Panc1 (cell line): Measurements from ENCODE around the gene UBASH3A. TPM values are rescaled to one million over a fixed set of nuclear protein-coding genes. Genes with fewer than 3 reads are reported as not detected.

Source experiments
- ATAC-seq: fragments of 200-7000 bp; cut with Tn5 transposase; 2 replicates; pipeline ENCODE4 v1.9.1; 2020; ENCODE audit warnings: mild to moderate bottlenecking, moderate library complexity
- BruUV-seq: library from RNA; stranded (reverse); fragments of 400-500 nt; replicated peaks from 2 replicates; lab custom pipeline; 2021; lab: Mats Ljungman, UMichigan
- CTCF ChIA-PET: fragments of 300-600 bp; sonication (Branson Sonifier 250); formaldehyde crosslinking; loops from one replicate; lab custom pipeline; 2022; ENCODE audit warnings: antibody characterized with exemption; lab: Charles Lee
- POLR2A ChIA-PET: fragments of 300-600 bp; sonication (Branson Sonifier 250); formaldehyde crosslinking; loops from one replicate; lab custom pipeline; 2022; ENCODE audit warnings: antibody characterized with exemption; lab: Charles Lee
- DNase-seq: peaks from one replicate; pipeline ENCODE4 v3.0.0-alpha.2; 2010; ENCODE audit warnings: low read depth, low spot score
- H3K27ac ChIP-seq: 2 replicates; pipeline ENCODE4 v1.5.1; 2011; ENCODE audit warnings: mild to moderate bottlenecking, low read length, inconsistent platforms
- H3K27me3 ChIP-seq: fragments of 200-500 bp; sonication (Bioruptor generic); 2 replicates; pipeline ENCODE4 v1.6.0; 2014; ENCODE audit warnings: low read length, inconsistent platforms; ENCODE audit not compliant: control insufficient read depth, insufficient read depth
- H3K36me3 ChIP-seq: fragments of 200-500 bp; sonication (Bioruptor generic); 2 replicates; pipeline ENCODE4 v1.5.1; 2014; ENCODE audit warnings: inconsistent platforms, mild to moderate bottlenecking, low read length, moderate library complexity; ENCODE audit not compliant: control insufficient read depth, insufficient read depth
- H3K4me1 ChIP-seq: 2 replicates; pipeline ENCODE4 v1.5.1; 2011; ENCODE audit warnings: inconsistent platforms, mild to moderate bottlenecking, low read length, moderate library complexity; ENCODE audit not compliant: control insufficient read depth, insufficient read depth
- H3K4me3 ChIP-seq, 2 experiments: 2 replicates each; pipeline ENCODE4 v1.5.1; 2011 to 2012; ENCODE audit warnings: low read depth in 2 of 2, low read length in 2 of 2, mild to moderate bottlenecking in 2 of 2, inconsistent platforms in 1 of 2, moderate library complexity in 1 of 2
- H3K9me3 ChIP-seq: fragments of 200-500 bp; sonication (Bioruptor generic); 2 replicates; pipeline ENCODE4 v1.5.1; 2014; ENCODE audit warnings: low read depth, mild to moderate bottlenecking, inconsistent platforms, low read length, moderate library complexity; ENCODE audit not compliant: control insufficient read depth, insufficient read depth
- CTCF ChIP-seq: fragments of 450-650 bp; IDR thresholded peaks from 2 replicates; pipeline ENCODE4 v1.5.1; 2017; ENCODE audit warnings: mild to moderate bottlenecking
- POLR2AphosphoS5 ChIP-seq: IDR thresholded peaks from 2 replicates; pipeline ENCODE4 v1.6.1; 2012; ENCODE audit warnings: mild to moderate bottlenecking, low read depth, low read length, moderate library complexity
- REST ChIP-seq, 2 experiments: IDR thresholded peaks; 2 replicates each; pipeline ENCODE4 v1.6.1; 2011 to 2012; ENCODE audit warnings: low read depth in 2 of 2, control low read depth in 1 of 2, low read length in 1 of 2, mild to moderate bottlenecking in 1 of 2, moderate library complexity in 1 of 2; ENCODE audit not compliant: insufficient read depth in 1 of 2
- SIN3A ChIP-seq: IDR thresholded peaks from 2 replicates; pipeline ENCODE4 v1.6.1; 2012; ENCODE audit warnings: low read depth, mild to moderate bottlenecking, low read length, moderate library complexity, borderline replicate concordance; ENCODE audit not compliant: insufficient read depth
- TCF7L2 ChIP-seq: IDR thresholded peaks from 2 replicates; pipeline ENCODE4 v1.6.1; 2011; ENCODE audit warnings: mild to moderate bottlenecking, low read depth, low read length, inconsistent platforms
- in situ Hi-C: cut with HindIII; loops from 2 replicates; pipeline ENCODE4 v1.10.0; 2016; ENCODE audit warnings: low sequenced_read_pairs, low pct_unique_long_range_greater_than_20kb
- intact Hi-C: fragments of 100-400 bp; cut with micrococcal nuclease; formaldehyde crosslinking; loops from one replicate; pipeline ENCODE4 v1.10.0; 2022; ENCODE audit not compliant: unreplicated experiment
- total RNA-seq: library from RNA; stranded (reverse); gene quantifications from one replicate; pipeline ENCODE4 v1.2.1, GENCODE V29; 2021; ENCODE audit not compliant: unreplicated experiment

Gene UBASH3A
- total RNA-seq, 1 experiment from 2014 or later = 0.33 TPM

GRCh38 chr21:42362198-42362597 lies 41.5 kb upstream of the UBASH3A start:
- Histone ChIP-seq H3K36me3 (no peaks in the 10 kb centered on the region), H3K9me3 (no peaks in the 10 kb centered on the region), H3K27me3 (no peaks in the 10 kb centered on the region), H3K4me1 (no peaks in the 10 kb centered on the region; the same call in 1 of the 2 replicates), H3K4me3 (no peak overlapping the region), H3K27ac (no peak overlapping the region)
- no peak for DNase-seq
- ChIA-PET CTCF (interaction anchor here (0.6 to 1.7 kb wide), 2 partner anchors 19 to 225 kb away, joined by 4 read pairs; no protein-coding TSS in a partner anchor), POLR2A (no interaction called here)
- TF ChIP-seq CTCF = no peak
- TF ChIP-seq POLR2AphosphoS5 = no peak
- no peak for TF ChIP-seq SIN3A
- no peak for TF ChIP-seq REST (IDR thresholded peaks at IDR 0.05; ENCODE audit: insufficient read depth in 1 of 2, low read depth in 2 of 2, low read length in 1 of 2)
- TF ChIP-seq TCF7L2 = no peak
- ATAC-seq = no peak
- intact Hi-C loops = no loop called here
- in situ Hi-C loops = no loop called here
- no TSS peak for BruUV-seq

GRCh38 chr21:42362700-42363099 lies 41.0 kb upstream of the UBASH3A start:
- BruUV-seq = no TSS peak
- ATAC-seq (no peak), DNase-seq (no peak)
- in situ Hi-C loops = no loop called here
- H3K36me3 ChIP-seq = no peaks in the 10 kb centered on the region
- H3K27me3 ChIP-seq = no peaks in the 10 kb centered on the region
- TF ChIP-seq REST (IDR thresholded peaks at IDR 0.05; ENCODE audit: insufficient read depth in 1 of 2, low read depth in 2 of 2, low read length in 1 of 2) (no peak), POLR2AphosphoS5 (no peak), TCF7L2 (no peak), CTCF (no peak), SIN3A (no peak)
- ChIA-PET CTCF (interaction anchor here (0.6 kb wide), 1 partner anchor 224 kb away, joined by 4 read pairs; no protein-coding TSS in a partner anchor), POLR2A (no interaction called here)
- H3K4me1 ChIP-seq = no peaks in the 10 kb centered on the region; the same call in 1 of the 2 replicates
- intact Hi-C loops = no loop called here
- no peak overlapping the region for H3K4me3 ChIP-seq
- H3K27ac ChIP-seq = no peak overlapping the region
- no peaks in the 10 kb centered on the region for H3K9me3 ChIP-seq
